ENCODE measurements around the gene NUP50.

DNA sequence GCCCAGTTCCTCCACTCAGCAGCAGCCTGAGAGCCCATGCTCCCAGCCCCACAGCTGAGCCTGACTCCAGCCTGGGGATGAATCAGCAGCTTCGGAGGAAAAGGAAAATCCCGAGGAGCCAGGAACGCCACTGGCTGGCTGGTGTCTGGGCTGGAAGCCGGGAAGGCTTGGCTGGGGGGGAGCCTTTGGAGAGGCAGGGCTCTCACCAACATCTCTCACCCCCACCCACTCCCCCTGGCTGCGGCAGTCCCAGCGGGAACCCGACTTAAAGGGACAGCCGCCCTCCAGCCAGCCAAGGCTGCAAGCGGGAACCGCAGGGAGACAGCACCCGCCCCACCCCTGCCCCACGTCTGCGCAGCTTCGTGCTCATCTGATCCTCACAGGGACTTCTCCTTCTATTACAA, 48.6 kb downstream of the NUP50 start:
- TF ChIP-seq, protein P1, sequence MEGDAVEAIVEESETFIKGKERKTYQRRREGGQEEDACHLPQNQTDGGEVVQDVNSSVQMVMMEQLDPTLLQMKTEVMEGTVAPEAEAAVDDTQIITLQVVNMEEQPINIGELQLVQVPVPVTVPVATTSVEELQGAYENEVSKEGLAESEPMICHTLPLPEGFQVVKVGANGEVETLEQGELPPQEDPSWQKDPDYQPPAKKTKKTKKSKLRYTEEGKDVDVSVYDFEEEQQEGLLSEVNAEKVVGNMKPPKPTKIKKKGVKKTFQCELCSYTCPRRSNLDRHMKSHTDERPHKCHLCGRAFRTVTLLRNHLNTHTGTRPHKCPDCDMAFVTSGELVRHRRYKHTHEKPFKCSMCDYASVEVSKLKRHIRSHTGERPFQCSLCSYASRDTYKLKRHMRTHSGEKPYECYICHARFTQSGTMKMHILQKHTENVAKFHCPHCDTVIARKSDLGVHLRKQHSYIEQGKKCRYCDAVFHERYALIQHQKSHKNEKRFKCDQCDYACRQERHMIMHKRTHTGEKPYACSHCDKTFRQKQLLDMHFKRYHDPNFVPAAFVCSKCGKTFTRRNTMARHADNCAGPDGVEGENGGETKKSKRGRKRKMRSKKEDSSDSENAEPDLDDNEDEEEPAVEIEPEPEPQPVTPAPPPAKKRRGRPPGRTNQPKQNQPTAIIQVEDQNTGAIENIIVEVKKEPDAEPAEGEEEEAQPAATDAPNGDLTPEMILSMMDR (IDR thresholded peaks at IDR 0.05), result no peak
- TF ChIP-seq EZH2 (IDR thresholded peaks at IDR 0.05; ENCODE audit: borderline replicate concordance, insufficient read depth, low read depth, low read length, poor library complexity, severe bottlenecking), result no peak
